Activated naive CD8-positive, alpha-beta T cell treated with anti-CD3 and anti-CD28 coated beads for 36 hours (primary cell): ENCODE data around the gene NKD1. TPM values are rescaled to one million over a fixed set of nuclear protein-coding genes. Genes with fewer than 3 reads are reported as not detected.

Source experiments
- DNase-seq: peaks from one replicate; pipeline ENCODE4 v3.0.0; 2021
- H3K27ac Mint-ChIP-seq: one replicate; pipeline ENCODE4 v1.8.0; 2022; ENCODE audit warnings: mild to moderate bottlenecking, moderate library complexity, mixed read lengths
- H3K27me3 Mint-ChIP-seq: one replicate; pipeline ENCODE4 v1.8.0; 2022; ENCODE audit warnings: mild to moderate bottlenecking, mixed read lengths
- H3K36me3 Mint-ChIP-seq: one replicate; pipeline ENCODE4 v1.8.0; 2021; ENCODE audit warnings: mild to moderate bottlenecking, mixed read lengths
- H3K4me1 Mint-ChIP-seq: one replicate; pipeline ENCODE4 v1.8.0; 2021; ENCODE audit warnings: mixed read lengths
- H3K4me3 Mint-ChIP-seq: one replicate; pipeline ENCODE4 v1.8.0; 2022; ENCODE audit warnings: mild to moderate bottlenecking, moderate library complexity, mixed read lengths
- H3K9me3 Mint-ChIP-seq: one replicate; pipeline ENCODE4 v1.8.0; 2022; ENCODE audit warnings: mixed read lengths
- total RNA-seq, 2 experiments: library from RNA; stranded (reverse); gene quantifications; one replicate each; pipeline ENCODE4 v1.2.3, GENCODE V29; 2021

The NKD1 gene
- total RNA-seq, 2 experiments from 2014 or later, result 0.86 to 0.87 TPM

GRCh38 chr16:50585331-50585776, 37.2 kb downstream of the NKD1 start:
- H3K4me3 Mint-ChIP-seq, result no peak overlapping the region
- H3K36me3 Mint-ChIP-seq, result peaks cover 3% of the 10 kb centered on the region
- no peak overlapping the region for H3K27ac Mint-ChIP-seq
- peaks cover 24% of the 10 kb centered on the region for H3K4me1 Mint-ChIP-seq
- peaks cover 3% of the 10 kb centered on the region for H3K9me3 Mint-ChIP-seq
- no peaks in the 10 kb centered on the region for H3K27me3 Mint-ChIP-seq
- DNase-seq, result no peak

- Mint-ChIP-seq H3K27ac (no peak overlapping the region), H3K9me3 (peaks cover 3% of the 10 kb centered on the region), H3K27me3 (no peaks in the 10 kb centered on the region), H3K4me3 (no peak overlapping the region), H3K36me3 (peaks cover 3% of the 10 kb centered on the region), H3K4me1 (peaks cover 28% of the 10 kb centered on the region)
- no peak for DNase-seq
Measured at GRCh38 chr16:50587543-50587942, 39.3 kb downstream of the NKD1 start.

- Mint-ChIP-seq H3K4me3 (no peak overlapping the region), H3K9me3 (peaks cover 3% of the 10 kb centered on the region), H3K36me3 (peaks cover 3% of the 10 kb centered on the region), H3K27me3 (no peaks in the 10 kb centered on the region), H3K27ac (peak overlapping the region; percentile 93), H3K4me1 (peaks cover 27% of the 10 kb centered on the region)
- no peak for DNase-seq
Measured at GRCh38 chr16:50588276-50588675, 40.1 kb downstream of the NKD1 start.

- Mint-ChIP-seq H3K27ac (no peak overlapping the region), H3K9me3 (peaks cover 3% of the 10 kb centered on the region), H3K4me1 (peaks cover 20% of the 10 kb centered on the region), H3K27me3 (no peaks in the 10 kb centered on the region), H3K4me3 (no peak overlapping the region), H3K36me3 (peaks cover 3% of the 10 kb centered on the region)
- DNase-seq, result no peak
Measured at GRCh38 chr16:50591209-50591608, 43.0 kb downstream of the NKD1 start.

GRCh38 chr16:50591800-50592771, 43.9 kb downstream of the NKD1 start:
- peaks cover 3% of the 10 kb centered on the region for H3K9me3 Mint-ChIP-seq
- no peak overlapping the region for H3K4me3 Mint-ChIP-seq
- no peaks in the 10 kb centered on the region for H3K27me3 Mint-ChIP-seq
- H3K27ac Mint-ChIP-seq, result no peak overlapping the region
- peaks cover 20% of the 10 kb centered on the region for H3K4me1 Mint-ChIP-seq
- DNase-seq, result no peak
- H3K36me3 Mint-ChIP-seq, result peaks cover 3% of the 10 kb centered on the region

- H3K36me3 Mint-ChIP-seq, result peaks cover 3% of the 10 kb centered on the region
- peaks cover 20% of the 10 kb centered on the region for H3K4me1 Mint-ChIP-seq
Measured at GRCh38 chr16:50592996-50593395, 44.8 kb downstream of the NKD1 start.

GRCh38 chr16:50593410-50594150, 45.4 kb downstream of the NKD1 start:
- peaks cover 3% of the 10 kb centered on the region for H3K36me3 Mint-ChIP-seq
- no peaks in the 10 kb centered on the region for H3K27me3 Mint-ChIP-seq
- H3K27ac Mint-ChIP-seq, result no peak overlapping the region
- H3K4me1 Mint-ChIP-seq, result peaks cover 20% of the 10 kb centered on the region
- H3K9me3 Mint-ChIP-seq, result no peaks in the 10 kb centered on the region
- DNase-seq, result no peak
- no peak overlapping the region for H3K4me3 Mint-ChIP-seq

More at GRCh38 chr16:50592996-50593395, 44.8 kb downstream of the NKD1 start:
- H3K27me3 Mint-ChIP-seq, result no peaks in the 10 kb centered on the region
- H3K27ac Mint-ChIP-seq, result no peak overlapping the region
- no peaks in the 10 kb centered on the region for H3K9me3 Mint-ChIP-seq
- no peak for DNase-seq
- H3K4me3 Mint-ChIP-seq, result no peak overlapping the region

- Mint-ChIP-seq H3K36me3 (no peaks in the 10 kb centered on the region), H3K4me3 (no peak overlapping the region), H3K27me3 (no peaks in the 10 kb centered on the region), H3K27ac (no peak overlapping the region), H3K4me1 (peaks cover 16% of the 10 kb centered on the region), H3K9me3 (no peaks in the 10 kb centered on the region)
- no peak for DNase-seq
Measured at GRCh38 chr16:50594308-50595260, 46.4 kb downstream of the NKD1 start.

GRCh38 chr16:50595859-50596258, 47.7 kb downstream of the NKD1 start:
- H3K4me1 Mint-ChIP-seq, result peaks cover 13% of the 10 kb centered on the region
- H3K36me3 Mint-ChIP-seq, result no peaks in the 10 kb centered on the region
- H3K9me3 Mint-ChIP-seq, result no peaks in the 10 kb centered on the region
- H3K27me3 Mint-ChIP-seq, result no peaks in the 10 kb centered on the region
- H3K27ac Mint-ChIP-seq, result no peak overlapping the region
- no peak overlapping the region for H3K4me3 Mint-ChIP-seq
- DNase-seq, result no peak

GRCh38 chr16:50596762-50597450, 48.7 kb downstream of the NKD1 start:
- H3K4me3 Mint-ChIP-seq, result no peak overlapping the region
- no peaks in the 10 kb centered on the region for H3K9me3 Mint-ChIP-seq
- H3K36me3 Mint-ChIP-seq, result no peaks in the 10 kb centered on the region
- no peaks in the 10 kb centered on the region for H3K27me3 Mint-ChIP-seq
- peaks cover 12% of the 10 kb centered on the region for H3K4me1 Mint-ChIP-seq
- no peak overlapping the region for H3K27ac Mint-ChIP-seq
- no peak for DNase-seq

- Mint-ChIP-seq H3K4me3 (no peak overlapping the region), H3K27ac (no peak overlapping the region), H3K27me3 (no peaks in the 10 kb centered on the region), H3K4me1 (peaks cover 20% of the 10 kb centered on the region), H3K9me3 (no peaks in the 10 kb centered on the region), H3K36me3 (no peaks in the 10 kb centered on the region)
- DNase-seq, result no peak
Measured at GRCh38 chr16:50597563-50598255, 49.5 kb downstream of the NKD1 start.

- H3K36me3 Mint-ChIP-seq, result no peaks in the 10 kb centered on the region
- no peaks in the 10 kb centered on the region for H3K27me3 Mint-ChIP-seq
- H3K27ac Mint-ChIP-seq, result no peak overlapping the region
- H3K4me1 Mint-ChIP-seq, result peaks cover 27% of the 10 kb centered on the region
- DNase-seq, result no peak
- no peaks in the 10 kb centered on the region for H3K9me3 Mint-ChIP-seq
- no peak overlapping the region for H3K4me3 Mint-ChIP-seq
Measured at GRCh38 chr16:50598256-50598894, 50.2 kb downstream of the NKD1 start.

- H3K4me3 Mint-ChIP-seq, result no peak overlapping the region
- peaks cover 31% of the 10 kb centered on the region for H3K4me1 Mint-ChIP-seq
- no peak overlapping the region for H3K27ac Mint-ChIP-seq
- no peaks in the 10 kb centered on the region for H3K9me3 Mint-ChIP-seq
- DNase-seq, result no peak
- no peaks in the 10 kb centered on the region for H3K27me3 Mint-ChIP-seq
- no peaks in the 10 kb centered on the region for H3K36me3 Mint-ChIP-seq
Measured at GRCh38 chr16:50598936-50599361, 50.8 kb downstream of the NKD1 start.
